GM13977 (cell line): ENCODE measurements around the gene STRN3.
"Not testable (repeated sequence)": the region's sequence is repeated elsewhere in the genome, so short reads cannot be mapped to it uniquely, and the experiment has no call there.

Source experiments
- DNase-seq: peaks from one replicate; pipeline ENCODE4 v3.0.0; 2012; ENCODE audit warnings: low spot score
- in situ Hi-C: fragments of 300-500 bp; cut with MboI; formaldehyde crosslinking; loops from one replicate; pipeline ENCODE4 v1.12.0; 2022; ENCODE audit warnings: low sequenced_read_pairs, low pct_unique_long_range_greater_than_20kb, mixed read lengths, inconsistent platforms; ENCODE audit not compliant: unreplicated experiment
- TF ChIP-seq, protein P1 (sequence below): IDR thresholded peaks from 2 replicates; pipeline ENCODE4 v1.5.1; 2012; ENCODE audit warnings: mild to moderate bottlenecking, control low read depth; ENCODE audit not compliant: insufficient read depth; ENCODE audit errors: extremely low read depth, missing control alignments

Gene STRN3

DNA sequence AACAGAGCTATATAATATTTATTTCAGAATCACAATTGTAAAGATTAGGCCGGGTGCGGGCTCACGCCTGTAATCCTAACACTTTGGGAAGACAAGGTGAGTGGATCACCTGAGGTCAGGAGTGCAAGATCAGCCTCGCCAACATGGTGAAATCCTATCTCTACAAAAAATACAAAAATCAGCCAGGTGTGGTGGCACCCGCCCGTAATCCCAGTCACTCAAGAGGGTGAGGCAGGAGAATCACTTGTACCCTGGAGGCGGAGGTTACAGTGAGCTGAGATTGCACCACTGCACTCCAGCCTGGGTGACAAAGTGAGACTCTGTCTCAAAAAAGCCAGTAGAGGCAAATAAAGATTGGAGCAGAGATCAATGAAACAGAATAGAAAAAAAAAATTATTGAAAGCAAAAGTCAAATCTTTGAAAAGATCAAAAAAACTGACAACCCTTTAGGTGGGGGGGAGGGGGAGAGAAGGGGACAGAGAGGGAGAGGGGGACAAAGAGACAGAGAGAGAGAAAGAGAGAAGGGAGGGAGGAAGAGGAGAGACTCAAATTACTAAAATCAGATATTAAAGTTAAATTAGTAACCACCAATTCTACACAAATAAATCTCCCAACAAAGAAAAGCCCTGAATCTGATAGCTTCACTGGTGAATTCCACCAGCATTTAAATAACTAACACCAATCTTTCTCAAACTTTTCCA lies 53.1 kb downstream of the STRN3 start:
- in situ Hi-C loops, result no loop called here
- no peak for DNase-seq
- TF ChIP-seq, protein P1, sequence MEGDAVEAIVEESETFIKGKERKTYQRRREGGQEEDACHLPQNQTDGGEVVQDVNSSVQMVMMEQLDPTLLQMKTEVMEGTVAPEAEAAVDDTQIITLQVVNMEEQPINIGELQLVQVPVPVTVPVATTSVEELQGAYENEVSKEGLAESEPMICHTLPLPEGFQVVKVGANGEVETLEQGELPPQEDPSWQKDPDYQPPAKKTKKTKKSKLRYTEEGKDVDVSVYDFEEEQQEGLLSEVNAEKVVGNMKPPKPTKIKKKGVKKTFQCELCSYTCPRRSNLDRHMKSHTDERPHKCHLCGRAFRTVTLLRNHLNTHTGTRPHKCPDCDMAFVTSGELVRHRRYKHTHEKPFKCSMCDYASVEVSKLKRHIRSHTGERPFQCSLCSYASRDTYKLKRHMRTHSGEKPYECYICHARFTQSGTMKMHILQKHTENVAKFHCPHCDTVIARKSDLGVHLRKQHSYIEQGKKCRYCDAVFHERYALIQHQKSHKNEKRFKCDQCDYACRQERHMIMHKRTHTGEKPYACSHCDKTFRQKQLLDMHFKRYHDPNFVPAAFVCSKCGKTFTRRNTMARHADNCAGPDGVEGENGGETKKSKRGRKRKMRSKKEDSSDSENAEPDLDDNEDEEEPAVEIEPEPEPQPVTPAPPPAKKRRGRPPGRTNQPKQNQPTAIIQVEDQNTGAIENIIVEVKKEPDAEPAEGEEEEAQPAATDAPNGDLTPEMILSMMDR, result no peak

DNA sequence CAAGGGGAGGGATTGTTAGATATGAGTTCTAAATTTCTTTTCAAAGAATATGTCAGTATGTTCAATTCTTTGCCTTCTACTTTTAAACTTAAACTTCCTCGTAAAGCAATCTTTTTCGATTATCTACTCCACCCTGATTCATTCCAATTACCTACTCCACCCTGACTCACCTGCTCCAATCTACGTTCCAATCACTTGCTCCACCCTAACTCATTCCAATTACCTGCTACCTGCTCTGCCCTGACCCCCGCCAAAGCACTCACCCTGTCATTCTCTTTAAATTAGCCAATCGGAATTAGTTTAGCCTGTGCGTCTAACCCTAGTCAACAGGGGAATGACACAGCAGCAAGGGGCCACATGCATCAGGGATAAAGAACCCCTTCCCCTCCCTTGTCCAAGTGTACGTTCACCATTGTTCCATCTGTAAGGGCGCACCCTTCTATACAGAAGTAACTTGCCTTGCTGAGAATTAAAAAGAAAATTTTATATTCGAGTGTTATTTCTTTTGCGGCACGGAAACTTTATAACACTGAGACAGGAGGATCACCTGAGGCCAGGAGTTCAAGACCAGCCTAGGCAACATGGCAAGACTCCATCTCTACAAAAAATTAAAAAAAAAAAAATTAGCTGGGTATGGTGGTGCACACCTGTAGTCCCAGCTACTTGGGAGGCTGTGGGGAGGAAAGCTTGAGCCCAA lies 54.0 kb downstream of the STRN3 start:
- in situ Hi-C loops, result not testable (repeated sequence)

DNA sequence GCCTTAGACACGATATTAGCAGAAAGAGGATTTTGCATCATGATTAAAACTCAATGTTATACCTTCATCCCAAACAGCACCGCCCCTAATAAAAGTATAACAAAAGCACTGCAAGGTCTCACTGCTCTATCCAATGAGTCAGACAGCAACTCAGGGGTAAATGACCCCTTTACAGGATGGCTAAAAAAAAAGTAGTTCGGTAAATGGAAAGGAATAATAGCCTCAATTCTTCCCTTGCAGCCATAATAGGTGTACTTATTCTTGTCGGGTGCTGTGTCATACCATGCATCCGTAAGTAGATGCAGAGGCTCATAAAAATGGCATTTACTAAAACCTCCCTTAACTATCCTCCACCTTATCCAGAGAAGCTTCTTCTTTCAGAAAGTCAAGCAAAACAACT lies 54.6 kb downstream of the STRN3 start:
- TF ChIP-seq, protein P1, result no peak
- no peak for DNase-seq
- in situ Hi-C loops, result no loop called here

More for the DNA sequence above, 54.0 kb downstream of the STRN3 start:
- not testable (repeated sequence) for DNase-seq

DNA sequence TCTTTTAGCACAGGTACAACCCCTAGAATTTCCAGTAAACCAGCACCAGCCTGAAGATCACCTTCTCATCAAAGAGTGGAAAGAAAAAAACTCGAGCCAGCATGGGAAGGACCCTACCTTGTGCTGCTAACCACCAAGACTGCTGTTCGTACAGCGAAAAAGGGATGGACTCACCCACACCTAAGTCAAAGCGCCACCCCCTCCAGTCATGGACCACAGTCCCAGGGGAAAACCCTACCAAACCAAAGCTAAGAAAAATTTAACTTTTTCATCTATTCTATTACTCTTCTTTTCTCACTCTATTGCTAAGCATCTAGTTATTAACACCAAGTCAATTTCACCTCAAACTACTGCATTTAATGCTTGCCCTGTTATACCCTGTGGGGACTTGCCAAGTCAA lies 56.4 kb downstream of the STRN3 start:
- in situ Hi-C loops, result not testable (repeated sequence)
- DNase-seq, result peak; percentile 18

DNA sequence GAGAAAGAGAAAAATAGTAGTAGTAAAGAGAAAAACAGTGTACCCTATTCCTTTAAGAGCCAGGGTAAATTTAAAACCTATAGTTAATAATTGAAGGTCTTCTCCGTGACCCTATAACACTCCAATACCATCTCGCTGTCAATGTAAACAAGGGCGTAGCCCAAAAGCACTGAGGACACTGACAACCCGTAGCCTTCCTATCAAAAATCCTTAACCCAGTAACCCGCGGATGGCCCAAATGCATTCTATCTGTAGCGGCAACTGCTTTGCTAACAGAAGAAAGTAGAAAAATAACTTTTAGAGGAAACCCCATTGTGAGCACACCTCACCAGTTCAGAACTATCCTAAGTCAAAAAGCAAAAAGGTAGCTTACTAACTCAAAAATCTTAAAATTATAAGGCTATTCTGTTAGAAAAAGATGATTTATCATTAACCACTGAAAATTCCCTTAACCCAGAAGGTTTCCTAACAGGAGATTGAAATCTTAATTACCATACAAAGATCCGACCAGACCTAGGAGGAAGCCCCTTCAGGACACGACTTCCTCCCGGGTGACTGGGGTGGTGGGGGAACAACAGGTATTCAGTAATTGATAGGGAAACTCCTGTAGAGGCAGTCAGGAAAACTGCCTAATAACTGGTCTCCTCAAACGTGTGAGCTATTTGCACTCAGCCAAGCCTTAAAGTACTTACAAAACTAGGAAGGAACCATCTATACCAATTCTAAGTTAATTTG lies 58.6 kb downstream of the STRN3 start:
- in situ Hi-C loops, DNase-seq: not testable (repeated sequence)

DNA sequence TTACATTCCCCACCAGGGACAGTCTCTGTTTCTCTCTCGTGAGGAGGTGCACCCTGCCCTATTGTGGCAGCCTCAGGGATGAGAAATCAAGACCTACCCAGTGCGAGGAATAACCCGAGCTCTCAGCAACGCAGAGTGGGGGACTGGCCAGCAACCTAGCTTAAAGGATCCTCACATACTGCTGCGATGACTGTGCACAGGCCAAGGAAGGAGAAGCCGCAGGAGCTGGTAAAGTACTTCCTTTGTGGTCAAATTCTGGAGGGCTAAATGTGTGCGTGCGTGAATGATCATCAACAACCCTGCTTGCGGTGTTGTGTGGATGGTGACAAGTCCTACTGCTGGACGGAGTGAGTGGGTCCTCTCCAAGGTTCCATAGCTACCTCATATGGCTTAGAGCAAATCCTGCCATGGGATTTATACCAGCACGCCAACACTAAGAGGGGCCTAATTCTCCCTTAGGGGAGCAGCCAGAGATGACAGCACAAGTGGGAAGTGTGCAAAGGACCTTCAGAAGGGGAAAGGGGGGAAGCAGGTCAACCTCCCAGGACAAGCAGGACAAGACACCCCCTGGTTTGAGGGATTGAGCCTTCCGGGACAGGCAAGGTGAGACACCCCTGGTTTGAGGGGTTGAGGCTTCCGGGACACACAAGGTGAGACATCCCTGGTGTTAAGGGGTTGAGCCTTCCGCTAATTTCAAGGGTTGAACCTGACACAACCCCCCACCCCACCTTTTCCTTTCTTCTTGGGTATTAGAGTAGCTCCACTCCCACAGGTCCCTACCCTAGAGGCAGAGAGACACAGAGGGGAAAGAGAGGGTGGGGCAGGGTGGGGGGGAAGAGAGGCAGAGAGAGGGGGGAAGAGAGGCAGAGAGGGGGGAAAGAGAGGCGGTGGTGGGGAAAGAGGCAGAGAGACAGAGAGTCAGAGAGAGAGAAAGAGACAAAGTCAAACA lies 59.5 kb downstream of the STRN3 start:
- no peak for DNase-seq
- in situ Hi-C loops, result no loop called here
- TF ChIP-seq, protein P1, result no peak

DNA sequence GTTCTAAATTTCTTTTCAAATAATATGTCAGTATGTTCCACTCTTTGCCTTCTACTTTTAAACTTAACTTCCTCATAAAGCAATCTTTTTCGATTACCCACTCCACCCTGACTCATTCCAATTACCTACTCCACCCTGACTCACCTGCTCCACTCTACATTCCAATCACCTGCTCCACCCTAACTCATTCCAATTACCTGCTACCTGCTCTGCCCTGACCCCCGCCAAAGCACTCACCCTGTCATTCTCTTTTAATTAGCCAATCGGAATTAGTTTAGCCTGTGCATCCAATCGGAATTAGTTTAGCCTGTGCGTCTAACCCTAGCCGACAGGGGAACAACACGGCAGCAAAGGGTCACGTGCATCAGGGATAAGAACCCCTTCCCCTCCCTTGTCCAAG lies 60.3 kb downstream of the STRN3 start:
- in situ Hi-C loops, DNase-seq: not testable (repeated sequence)

DNA sequence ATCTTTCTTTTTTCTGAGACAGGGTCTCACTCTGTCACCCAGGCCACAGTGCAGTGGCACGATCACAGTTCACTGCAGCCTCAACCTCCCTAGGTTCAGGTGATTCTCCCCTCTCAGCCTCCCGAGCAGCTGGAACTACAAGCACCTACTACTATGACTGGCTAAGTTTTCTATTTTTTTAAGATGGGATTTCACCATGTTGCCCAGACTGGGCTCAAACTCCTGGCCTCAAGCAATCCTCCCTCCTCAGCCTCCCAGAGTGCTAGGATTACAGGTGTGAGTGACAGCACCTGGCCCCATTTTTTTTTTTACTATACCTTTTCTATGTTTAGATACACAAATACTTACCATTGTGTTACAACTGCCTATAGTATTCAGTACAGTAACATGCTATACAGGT lies 63.6 kb downstream of the STRN3 start:
- DNase-seq, in situ Hi-C loops: not testable (repeated sequence)
